K562 (cell line): ENCODE results near the gene VWC2L.

ENCODE experiments used
- ARID2 ChIP-seq: fragments of 450-650 bp; IDR thresholded peaks from 2 replicates; pipeline ENCODE4 v1.6.1; 2017; ENCODE audit warnings: antibody characterized with exemption, mild to moderate bottlenecking
- FOXP1 ChIP-seq: sonication (generic); formaldehyde crosslinking; IDR thresholded peaks from 2 replicates; pipeline ENCODE4 v1.8.0; 2022; ENCODE audit warnings: mild to moderate bottlenecking, missing genetic modification reagents
- TF ChIP-seq, protein P1 (sequence below): fragments of 250-450 bp; sonication (Bioruptor Pico); IDR thresholded peaks from 2 replicates; pipeline ENCODE4 v1.8.0; 2021; ENCODE audit warnings: mild to moderate bottlenecking, moderate library complexity

DNA sequence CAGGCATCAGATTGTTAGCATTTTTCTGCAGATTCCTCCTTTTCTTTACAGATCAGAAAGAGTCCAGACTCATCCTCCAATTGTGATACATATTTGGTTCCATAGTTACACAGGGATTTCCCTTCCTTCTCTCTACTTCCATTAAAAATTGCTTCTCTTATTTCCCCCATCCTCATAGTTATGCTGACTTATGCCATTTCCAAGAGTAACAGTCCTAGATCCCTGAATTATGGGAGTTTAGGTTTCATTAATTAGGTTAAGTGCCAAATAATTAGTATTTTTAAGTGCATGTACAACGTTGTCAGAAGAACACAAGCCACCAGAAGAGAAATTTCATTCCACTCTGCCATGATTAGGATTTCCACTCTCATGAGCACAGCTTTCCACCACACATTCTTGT lies 200.2 kb downstream of the VWC2L start:
- TF ChIP-seq, protein P1, sequence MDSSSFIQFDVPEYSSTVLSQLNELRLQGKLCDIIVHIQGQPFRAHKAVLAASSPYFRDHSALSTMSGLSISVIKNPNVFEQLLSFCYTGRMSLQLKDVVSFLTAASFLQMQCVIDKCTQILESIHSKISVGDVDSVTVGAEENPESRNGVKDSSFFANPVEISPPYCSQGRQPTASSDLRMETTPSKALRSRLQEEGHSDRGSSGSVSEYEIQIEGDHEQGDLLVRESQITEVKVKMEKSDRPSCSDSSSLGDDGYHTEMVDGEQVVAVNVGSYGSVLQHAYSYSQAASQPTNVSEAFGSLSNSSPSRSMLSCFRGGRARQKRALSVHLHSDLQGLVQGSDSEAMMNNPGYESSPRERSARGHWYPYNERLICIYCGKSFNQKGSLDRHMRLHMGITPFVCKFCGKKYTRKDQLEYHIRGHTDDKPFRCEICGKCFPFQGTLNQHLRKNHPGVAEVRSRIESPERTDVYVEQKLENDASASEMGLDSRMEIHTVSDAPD (CRISPR knock-in tag), result no peak
- TF ChIP-seq FOXP1 (CRISPR knock-in tag) (no peak), ARID2 (no peak)
